Endothelial cell of umbilical vein (primary cell): ENCODE data around the gene COPRS. TPM values are rescaled to one million over a fixed set of nuclear protein-coding genes. Genes with fewer than 3 reads are reported as not detected.

Experiments
- BruUV-seq: library from RNA; stranded (reverse); fragments of 400-500 nt; replicated peaks from 2 replicates; lab custom pipeline; 2021; lab: Mats Ljungman, UMichigan
- CTCF ChIA-PET: fragments of 300-600, 350-600 bp; sonication (Branson Sonifier 250); formaldehyde crosslinking; loops from one replicate; lab custom pipeline; 2021; ENCODE audit warnings: antibody characterized with exemption, inconsistent platforms; lab: Charles Lee
- POLR2A ChIA-PET: fragments of 300-600, 350-600 bp; sonication (Branson Sonifier 250); formaldehyde crosslinking; loops from one replicate; lab custom pipeline; 2021; ENCODE audit warnings: antibody characterized with exemption, inconsistent platforms; lab: Charles Lee
- DNase-seq: peaks from one replicate; pipeline ENCODE4 v3.0.0-alpha.2; 2011; ENCODE audit warnings: low read depth, low spot score
- FAIRE-seq: peaks from 2 replicates; lab custom pipeline; 2011; peaks lifted over from hg19 to GRCh38; lab: Jason Lieb, UNC
- H2AFZ ChIP-seq: 2 replicates; pipeline ENCODE4 v1.6.0; 2012; ENCODE audit warnings: low read depth, low read length, control low read depth, inconsistent platforms
- H3K27ac ChIP-seq: 2 replicates; pipeline ENCODE4 v1.5.1; 2011; ENCODE audit warnings: low read depth, mild to moderate bottlenecking, control low read depth, low read length, moderate library complexity; ENCODE audit not compliant: insufficient read depth
- H3K27me3 ChIP-seq, 2 experiments: 2 replicates each; pipeline versions ENCODE4 v1.6.0 to v1.6.1; 2011; ENCODE audit warnings: low read length in 2 of 2, mixed read lengths in 1 of 2; ENCODE audit not compliant: control insufficient read depth in 2 of 2, insufficient read depth in 2 of 2
- H3K36me3 ChIP-seq, 2 experiments: 2 replicates in 1 of 2; 3 replicates in 1 of 2; pipeline ENCODE4 v1.5.1; 2011; ENCODE audit warnings: low read length in 2 of 2, mild to moderate bottlenecking in 1 of 2, moderate library complexity in 1 of 2; ENCODE audit not compliant: control insufficient read depth in 2 of 2, insufficient read depth in 2 of 2; ENCODE audit errors: extremely low read depth in 1 of 2
- H3K4me1 ChIP-seq: 3 replicates; pipeline ENCODE4 v1.5.1; 2011; ENCODE audit warnings: mild to moderate bottlenecking, low read length; ENCODE audit not compliant: control insufficient read depth, insufficient read depth; ENCODE audit errors: extremely low read depth
- H3K4me2 ChIP-seq: 2 replicates; pipeline ENCODE4 v1.6.1; 2011; ENCODE audit warnings: low read length, control low read depth, mixed read lengths; ENCODE audit not compliant: insufficient read depth
- H3K4me3 ChIP-seq, 3 experiments: fragments of 200-600 bp in 1 of 3; sonication (generic), shearing (Covaris generic) in 1 of 3; replicated peaks in 1 of 3; 2 replicates each; pipeline ENCODE4 v1.5.1; 2011 to 2016; ENCODE audit warnings: control low read depth in 3 of 3, low read length in 3 of 3, mild to moderate bottlenecking in 2 of 3, inconsistent platforms in 1 of 3, low read depth in 1 of 3, moderate library complexity in 1 of 3; ENCODE audit not compliant: insufficient read depth in 1 of 3
- H3K79me2 ChIP-seq: 2 replicates; pipeline ENCODE4 v1.6.0; 2012; ENCODE audit warnings: low read length, inconsistent platforms; ENCODE audit not compliant: control insufficient read depth, insufficient read depth
- H3K9ac ChIP-seq: replicated peaks from 2 replicates; pipeline ENCODE3; 2011; ENCODE audit warnings: low read length, control low read depth; ENCODE audit not compliant: insufficient read depth; ENCODE audit errors: extremely low read depth
- H3K9me1 ChIP-seq: replicated peaks from 3 replicates; pipeline ENCODE4 v1.6.0; 2011; ENCODE audit warnings: mild to moderate bottlenecking, low read length; ENCODE audit not compliant: control insufficient read depth, insufficient read depth; ENCODE audit errors: extremely low read depth
- H3K9me3 ChIP-seq: replicated peaks from 2 replicates; pipeline ENCODE4 v1.5.1; 2012; ENCODE audit warnings: low read length, inconsistent platforms; ENCODE audit not compliant: control insufficient read depth, insufficient read depth
- H4K20me1 ChIP-seq: replicated peaks from 2 replicates; pipeline ENCODE3; 2011; ENCODE audit warnings: mild to moderate bottlenecking, low read length; ENCODE audit not compliant: control insufficient read depth, insufficient read depth; ENCODE audit errors: extremely low read depth
- CTCF ChIP-seq, 2 donors: IDR thresholded peaks; 1 replicate in 1 of 2; 2 replicates in 1 of 2; pipeline ENCODE4 v1.5.1; 2011; ENCODE audit warnings: low read length in 2 of 2, mild to moderate bottlenecking in 2 of 2, moderate library complexity in 2 of 2, control low read depth in 1 of 2, inconsistent platforms in 1 of 2, low read depth in 1 of 2; ENCODE audit not compliant: insufficient read depth in 1 of 2; ENCODE audit errors: extremely low read depth in 1 of 2
- EZH2 ChIP-seq: IDR thresholded peaks from 2 replicates; pipeline ENCODE4 v1.6.1; 2012; ENCODE audit warnings: borderline replicate concordance, low read depth, mild to moderate bottlenecking, moderate library complexity, low read length, inconsistent platforms; ENCODE audit not compliant: severe bottlenecking
- FOS ChIP-seq: IDR thresholded peaks from 2 replicates; pipeline ENCODE4 v1.6.1; 2011; ENCODE audit warnings: mild to moderate bottlenecking, low read length, moderate library complexity, borderline replicate concordance; ENCODE audit not compliant: insufficient read depth
- GATA2 ChIP-seq: IDR thresholded peaks from 2 replicates; pipeline ENCODE4 v1.7.0; 2011; ENCODE audit warnings: low read depth, mild to moderate bottlenecking, moderate library complexity, mixed read lengths, low read length; ENCODE audit not compliant: insufficient read length, insufficient read depth
- JUN ChIP-seq: IDR thresholded peaks from 2 replicates; pipeline ENCODE4 v1.6.1; 2011; ENCODE audit warnings: borderline replicate concordance, low read depth; ENCODE audit not compliant: insufficient read length, insufficient read depth
- MAX ChIP-seq: IDR thresholded peaks from 2 replicates; pipeline ENCODE4 v1.6.1; 2011; ENCODE audit not compliant: insufficient read depth, insufficient read length
- MYC ChIP-seq: IDR thresholded peaks from one replicate; pipeline ENCODE4 v1.6.1; 2011; ENCODE audit warnings: mild to moderate bottlenecking, low read depth, low read length
- POLR2A ChIP-seq: IDR thresholded peaks from 2 replicates; pipeline ENCODE4 v1.6.1; 2012; ENCODE audit warnings: low read depth, mild to moderate bottlenecking, control low read depth, low read length
- POLR2AphosphoS5 ChIP-seq: IDR thresholded peaks from 2 replicates; pipeline ENCODE4 v1.6.1; 2012; ENCODE audit warnings: low read depth, mild to moderate bottlenecking, control low read depth, low read length, moderate library complexity; ENCODE audit not compliant: insufficient read depth
- dilution Hi-C: fragments of 300-500 bp; cut with MboI; formaldehyde crosslinking; loops from one replicate; pipeline ENCODE4 v1.15.0; 2019; ENCODE audit warnings: low sequenced_read_pairs; ENCODE audit not compliant: extremely low pct_ligation_motif_present
- intact Hi-C: fragments of 100-400 bp; cut with micrococcal nuclease; formaldehyde crosslinking; loops from one replicate; pipeline ENCODE4 v1.10.0; 2022
- polyA plus RNA-seq, 4 experiments: library from polyadenylated mRNA; depleted of rRNA in 3 of 4; stranded (reverse) in 3 of 4; unstranded in 1 of 4; fragments of >200 nt; gene quantifications; 2 replicates each; pipeline versions ENCODE4 v1.2.1 to v1.2.3, GENCODE V29; 2011 to 2012; ENCODE audit warnings: missing spikeins in 1 of 4
- total RNA-seq: library from RNA; stranded (reverse); gene quantifications from 2 replicates; pipeline ENCODE4 v1.2.3, GENCODE V29; 2021

COPRS gene
- total and polyA plus RNA-seq, 2 donors (not counting 3 experiments of a cell fraction or from before 2014, with no cell fraction given): 43.1 to 48.0 TPM

- intact Hi-C loops: loop anchor here (5.0 to 10.0 kb wide), 2 partner anchors 419 to 762 kb away; partner anchors contain the start of gene NF1
- POLR2A ChIA-PET: no interaction called here
- peaks cover 9% of the 10 kb centered on the region for H3K79me2 ChIP-seq
Measured at GRCh38 chr17:31856750-31857149, 2.3 kb downstream of the COPRS start.

More at GRCh38 chr17:31856750-31857149, 2.3 kb downstream of the COPRS start:
- no peak for DNase-seq
- Histone ChIP-seq H3K27me3 (no peaks in the 10 kb centered on the region), H4K20me1 (no peaks in the 10 kb centered on the region), H3K9ac (no peak overlapping the region), H3K4me2 (no peak overlapping the region), H3K9me3 (no peaks in the 10 kb centered on the region), H2AFZ (no peak overlapping the region), H3K9me1 (no peaks in the 10 kb centered on the region), H3K27ac (no peak overlapping the region), H3K36me3 (peaks cover 0 to 9% of the 10 kb centered on the region in 2 experiments), H3K4me3 (no peak overlapping the region), H3K4me1 (peaks cover 12% of the 10 kb centered on the region)
- dilution Hi-C loops: no loop called here
- CTCF ChIA-PET: interaction anchor here (1.2 kb wide), 1 partner anchor 14 kb away, joined by 7 read pairs; no protein-coding TSS in a partner anchor
- FAIRE-seq: no peak
- TF ChIP-seq MYC (no peak), EZH2 (no peak), FOS (no peak), CTCF (IDR thresholded peaks at IDR 0.05; ENCODE audit: extremely low read depth in 1 of 2, insufficient read depth in 1 of 2, low read depth in 1 of 2, low read length in 2 of 2) (no peak), GATA2 (no peak), JUN (no peak), POLR2AphosphoS5 (no peak), POLR2A (no peak), MAX (no peak)
- BruUV-seq: no TSS peak
